Keratinocyte (primary cell): ENCODE data around the gene SOX30. TPM values are rescaled to one million over a fixed set of nuclear protein-coding genes. Genes with fewer than 3 reads are reported as not detected.

Experiments used
- DNase-seq: peaks from one replicate; pipeline ENCODE4 v3.0.0-alpha.2; 2011; ENCODE audit warnings: low read depth, missing footprints, low spot score
- FAIRE-seq: peaks from 2 replicates; lab custom pipeline; 2011; peaks lifted over from hg19 to GRCh38; lab: Jason Lieb, UNC
- H2AFZ ChIP-seq: 2 replicates; pipeline ENCODE4 v1.6.0; 2012; ENCODE audit warnings: low read length, control low read depth, inconsistent platforms; ENCODE audit not compliant: control insufficient read depth
- H3K27ac ChIP-seq: 2 replicates; pipeline ENCODE4 v1.5.1; 2011; ENCODE audit warnings: low read length; ENCODE audit not compliant: control insufficient read depth, insufficient read depth
- H3K27me3 ChIP-seq: 3 replicates; pipeline ENCODE4 v1.6.0; 2011; ENCODE audit warnings: low read length; ENCODE audit not compliant: control insufficient read depth, insufficient read depth; ENCODE audit errors: extremely low read depth
- H3K36me3 ChIP-seq, 2 experiments: 2 replicates in 1 of 2; 3 replicates in 1 of 2; pipeline ENCODE4 v1.5.1; 2011; ENCODE audit warnings: low read length in 2 of 2, mild to moderate bottlenecking in 1 of 2; ENCODE audit not compliant: control insufficient read depth in 2 of 2, insufficient read depth in 2 of 2; ENCODE audit errors: extremely low read depth in 1 of 2
- H3K4me1 ChIP-seq: 3 replicates; pipeline ENCODE4 v1.5.1; 2011; ENCODE audit warnings: low read length; ENCODE audit not compliant: control insufficient read depth, insufficient read depth; ENCODE audit errors: extremely low read depth
- H3K4me2 ChIP-seq: 3 replicates; pipeline ENCODE4 v1.6.0; 2011; ENCODE audit warnings: low read depth, low read length; ENCODE audit not compliant: control insufficient read depth, insufficient read depth; ENCODE audit errors: extremely low read depth
- H3K4me3 ChIP-seq, 3 experiments: fragments of 200-600 bp in 1 of 3; sonication (generic) in 1 of 3; 2 replicates in 2 of 3; 3 replicates in 1 of 3; pipeline ENCODE4 v1.5.1; 2011 to 2016; ENCODE audit warnings: low read length in 3 of 3, mild to moderate bottlenecking in 3 of 3, control low read depth in 2 of 3, inconsistent platforms in 1 of 3, low read depth in 1 of 3, mixed read lengths in 1 of 3, mixed run types in 1 of 3, moderate library complexity in 1 of 3; ENCODE audit not compliant: control insufficient read depth in 2 of 3, insufficient read depth in 2 of 3; ENCODE audit errors: extremely low read depth in 1 of 3
- H3K79me2 ChIP-seq: 2 replicates; pipeline ENCODE4 v1.6.0; 2012; ENCODE audit warnings: low read length; ENCODE audit not compliant: control insufficient read depth, insufficient read depth
- H3K9ac ChIP-seq: 3 replicates; pipeline ENCODE4 v1.6.0; 2011; ENCODE audit warnings: low read length; ENCODE audit not compliant: control insufficient read depth, insufficient read depth; ENCODE audit errors: extremely low read depth
- H3K9me1 ChIP-seq: 3 replicates; pipeline ENCODE4 v1.6.0; 2011; ENCODE audit warnings: low read length; ENCODE audit not compliant: control insufficient read depth, insufficient read depth; ENCODE audit errors: extremely low read depth
- H3K9me3 ChIP-seq: 2 replicates; pipeline ENCODE4 v1.5.1; 2012; ENCODE audit warnings: low read depth, low read length; ENCODE audit not compliant: control insufficient read depth
- H4K20me1 ChIP-seq: 3 replicates; pipeline ENCODE4 v1.6.0; 2011; ENCODE audit warnings: low read length; ENCODE audit not compliant: control insufficient read depth, insufficient read depth; ENCODE audit errors: extremely low read depth
- EZH2 ChIP-seq: IDR thresholded peaks from one replicate; pipeline ENCODE4 v1.6.1; 2012; ENCODE audit warnings: inconsistent platforms, mild to moderate bottlenecking, low read length, moderate library complexity
- dilution Hi-C: fragments of 300-500 bp; cut with MboI; formaldehyde crosslinking; loops from one replicate; pipeline ENCODE4 v1.7.0; 2020; ENCODE audit warnings: low sequenced_read_pairs; ENCODE audit not compliant: extremely low pct_ligation_motif_present
- polyA plus RNA-seq, 5 experiments: library from polyadenylated mRNA; depleted of rRNA in 3 of 5; stranded (reverse) in 3 of 5; stranded (forward) in 1 of 5; unstranded in 1 of 5; fragments of >200 nt; gene quantifications; 1 replicate in 1 of 5; 2 replicates in 3 of 5; 3 replicates in 1 of 5; pipeline versions ENCODE4 v1.2.1 to v1.2.3, GENCODE V29; 2011 to 2012; ENCODE audit warnings: missing spikeins in 2 of 5, low read depth in 1 of 5, low replicate concordance in 1 of 5
- TF ChIP-seq, protein P1 (sequence below), 3 experiments: IDR thresholded peaks in 1 of 3; conservative IDR thresholded peaks in 1 of 3; optimal IDR thresholded peaks in 1 of 3; 2 replicates in 2 of 3; 3 replicates in 1 of 3; pipeline versions ENCODE3 to v1.5.1; 2011; ENCODE audit warnings: low read length in 3 of 3, mild to moderate bottlenecking in 3 of 3, moderate library complexity in 2 of 3, control low read depth in 1 of 3, inconsistent platforms in 1 of 3; ENCODE audit not compliant: insufficient read depth in 2 of 3; ENCODE audit errors: extremely low read depth in 1 of 3

The SOX30 gene
- polyA plus RNA-seq, 1 donor (not counting 4 experiments of a cell fraction or from before 2014, with no cell fraction given), result 0.05 TPM

DNA sequence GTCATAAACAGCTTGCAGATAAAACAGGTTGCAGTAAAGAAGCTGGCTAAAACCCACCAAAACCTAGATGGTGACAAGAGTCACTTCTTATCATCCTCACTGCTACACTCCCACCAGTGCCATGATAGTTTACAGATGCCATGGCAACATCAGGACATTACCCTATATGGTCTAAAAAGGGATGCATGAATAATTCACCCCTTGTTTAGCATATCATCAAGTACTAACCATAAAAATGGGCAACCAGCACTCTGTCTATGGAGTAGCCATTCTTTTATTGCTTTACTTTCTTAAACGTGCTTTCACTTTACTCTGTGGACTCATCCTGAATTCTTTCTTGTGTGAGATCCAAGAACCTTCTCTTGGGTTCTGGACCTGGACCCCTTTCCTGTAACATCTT, 6.7 kb upstream of the SOX30 start:
- no peak overlapping the region for H3K4me3 ChIP-seq
- H3K79me2 ChIP-seq, result no peaks in the 10 kb centered on the region
- no peaks in the 10 kb centered on the region for H3K4me1 ChIP-seq
- DNase-seq (no peak), FAIRE-seq (no peak)
- no peak overlapping the region for H3K9ac ChIP-seq
- no peak overlapping the region for H3K4me2 ChIP-seq
- no peaks in the 10 kb centered on the region for H3K9me1 ChIP-seq
- H4K20me1 ChIP-seq, result no peaks in the 10 kb centered on the region
- dilution Hi-C loops, result no loop called here
- no peak overlapping the region for H2AFZ ChIP-seq
- no peaks in the 10 kb centered on the region for H3K27me3 ChIP-seq
- TF ChIP-seq EZH2, result no peak
- TF ChIP-seq, protein P1, sequence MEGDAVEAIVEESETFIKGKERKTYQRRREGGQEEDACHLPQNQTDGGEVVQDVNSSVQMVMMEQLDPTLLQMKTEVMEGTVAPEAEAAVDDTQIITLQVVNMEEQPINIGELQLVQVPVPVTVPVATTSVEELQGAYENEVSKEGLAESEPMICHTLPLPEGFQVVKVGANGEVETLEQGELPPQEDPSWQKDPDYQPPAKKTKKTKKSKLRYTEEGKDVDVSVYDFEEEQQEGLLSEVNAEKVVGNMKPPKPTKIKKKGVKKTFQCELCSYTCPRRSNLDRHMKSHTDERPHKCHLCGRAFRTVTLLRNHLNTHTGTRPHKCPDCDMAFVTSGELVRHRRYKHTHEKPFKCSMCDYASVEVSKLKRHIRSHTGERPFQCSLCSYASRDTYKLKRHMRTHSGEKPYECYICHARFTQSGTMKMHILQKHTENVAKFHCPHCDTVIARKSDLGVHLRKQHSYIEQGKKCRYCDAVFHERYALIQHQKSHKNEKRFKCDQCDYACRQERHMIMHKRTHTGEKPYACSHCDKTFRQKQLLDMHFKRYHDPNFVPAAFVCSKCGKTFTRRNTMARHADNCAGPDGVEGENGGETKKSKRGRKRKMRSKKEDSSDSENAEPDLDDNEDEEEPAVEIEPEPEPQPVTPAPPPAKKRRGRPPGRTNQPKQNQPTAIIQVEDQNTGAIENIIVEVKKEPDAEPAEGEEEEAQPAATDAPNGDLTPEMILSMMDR (optimal IDR thresholded peaks at IDR 0.05 in 1 of 3, IDR thresholded peaks at IDR 0.05 in 1 of 3, conservative IDR thresholded peaks at IDR 0.05 in 1 of 3; ENCODE audit: extremely low read depth in 1 of 3, insufficient read depth in 2 of 3, low read length in 3 of 3), result no peak
- H3K36me3 ChIP-seq, result no peaks in the 10 kb centered on the region
- no peak overlapping the region for H3K27ac ChIP-seq
- H3K9me3 ChIP-seq, result no peaks in the 10 kb centered on the region

DNA sequence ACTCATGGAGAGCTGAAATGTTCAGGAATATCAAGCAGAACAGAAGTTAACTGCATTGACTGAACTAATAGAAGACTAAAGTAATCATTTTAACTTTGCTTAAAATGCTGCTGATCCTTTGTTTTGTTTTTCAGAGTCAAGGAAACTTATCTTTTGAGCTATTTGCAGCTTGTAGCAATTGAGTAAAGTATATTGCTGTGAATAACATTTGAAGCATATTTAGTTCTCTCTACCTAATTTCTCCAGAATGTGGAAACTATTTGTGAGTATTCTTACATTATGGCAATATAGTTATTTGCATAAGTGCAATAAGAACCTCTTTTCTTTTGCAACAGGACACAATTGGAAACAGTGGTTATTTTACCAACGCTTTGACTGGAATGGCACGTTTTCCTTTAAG, 5.3 kb upstream of the SOX30 start:
- no peak overlapping the region for H3K4me3 ChIP-seq
- dilution Hi-C loops, result no loop called here
- DNase-seq (no peak), FAIRE-seq (no peak)
- H3K4me1 ChIP-seq, result no peaks in the 10 kb centered on the region
- H3K27ac ChIP-seq, result no peak overlapping the region
- no peaks in the 10 kb centered on the region for H4K20me1 ChIP-seq
- peaks cover 1% of the 10 kb centered on the region for H3K9me3 ChIP-seq
- no peak overlapping the region for H3K4me2 ChIP-seq
- H2AFZ ChIP-seq, result no peak overlapping the region
- H3K36me3 ChIP-seq, result no peaks in the 10 kb centered on the region
- no peaks in the 10 kb centered on the region for H3K27me3 ChIP-seq
- H3K79me2 ChIP-seq, result no peaks in the 10 kb centered on the region
- TF ChIP-seq EZH2, result no peak
- TF ChIP-seq, protein P1 (optimal IDR thresholded peaks at IDR 0.05 in 1 of 3, IDR thresholded peaks at IDR 0.05 in 1 of 3, conservative IDR thresholded peaks at IDR 0.05 in 1 of 3; ENCODE audit: extremely low read depth in 1 of 3, insufficient read depth in 2 of 3, low read length in 3 of 3), result no peak
- H3K9me1 ChIP-seq, result no peaks in the 10 kb centered on the region
- no peak overlapping the region for H3K9ac ChIP-seq
